Prostate gland (tissue), 2 donors: Measurements from ENCODE around the gene MAP1LC3A. TPM values are rescaled to one million over a fixed set of nuclear protein-coding genes. Genes with fewer than 3 reads are reported as not detected.

Experiments used
- DNase-seq: peaks from one replicate; pipeline ENCODE4 v3.0.0-alpha.2; 2019; ENCODE audit warnings: low spot score
- H3K27ac ChIP-seq, 2 donors: fragments of 200-600 bp; sonication (generic); 2 replicates each; pipeline ENCODE4 v1.5.1; 2017 to 2019
- H3K27me3 ChIP-seq: fragments of 200-600 bp; sonication (generic); replicated peaks from 2 replicates; pipeline ENCODE4 v1.5.1; 2019; ENCODE audit not compliant: insufficient read depth
- H3K36me3 ChIP-seq, 2 donors: fragments of 200-600 bp; sonication (generic); 1 replicate in 1 of 2; 2 replicates in 1 of 2; pipeline versions ENCODE4 v1.5.1 to v1.8.1; 2017 to 2019
- H3K4me1 ChIP-seq: fragments of 200-600 bp; sonication (generic); replicated peaks from 2 replicates; pipeline ENCODE4 v1.5.1; 2019
- H3K4me3 ChIP-seq, 2 donors: fragments of 200-600 bp; sonication (generic); 2 replicates each; pipeline ENCODE4 v1.5.1; 2017 to 2019
- H3K9me3 ChIP-seq: fragments of 200-600 bp; sonication (generic); 2 replicates; pipeline ENCODE4 v1.5.1; 2017
- CTCF ChIP-seq, 4 experiments: fragments of 200-600 bp in 2 of 4; fragments of 450-650 bp in 2 of 4; sonication (generic) in 2 of 4; IDR thresholded peaks; 1 replicate in 3 of 4; 2 replicates in 1 of 4; pipeline ENCODE4 v1.5.1; 2016 to 2019; ENCODE audit warnings: antibody characterized with exemption in 4 of 4, mild to moderate bottlenecking in 2 of 4, moderate library complexity in 2 of 4
- POLR2A ChIP-seq: fragments of 450-650 bp; IDR thresholded peaks from one replicate; pipeline ENCODE4 v1.6.1; 2016; ENCODE audit warnings: antibody characterized with exemption, mild to moderate bottlenecking
- POLR2AphosphoS5 ChIP-seq: sonication (generic); formaldehyde crosslinking; IDR thresholded peaks from one replicate; pipeline ENCODE4 v1.6.1; 2017; ENCODE audit warnings: antibody characterized with exemption
- WGBS: methylation state at CpG from one replicate; pipeline ENCODE4 v1.1.5; 2018; 5-methylcytosine and 5-hydroxymethylcytosine counted together
- intact Hi-C: fragments of 100-400 bp; cut with DNase I; formaldehyde crosslinking; loops from one replicate; pipeline ENCODE4 v1.14.2; 2022
- total RNA-seq, 2 donors: library from RNA; depleted of rRNA; stranded (reverse); fragments of >200 nt; gene quantifications; one replicate each; pipeline ENCODE4 v1.1.0, GENCODE V29; 2016

The MAP1LC3A gene
- total RNA-seq, 2 donors from 2014 or later: 74.3 to 128 TPM

GRCh38 chr20:34573541-34574300 is 15.2 kb downstream of the MAP1LC3A start:
- Histone ChIP-seq H3K4me3 (no peak overlapping the region), H3K36me3 (no peaks in the 10 kb centered on the region), H3K27me3 (no peaks in the 10 kb centered on the region), H3K4me1 (no peaks in the 10 kb centered on the region), H3K27ac (no peak overlapping the region), H3K9me3 (no peaks in the 10 kb centered on the region)
- no peak for DNase-seq
- intact Hi-C loops: no loop called here
- 90% methylated on average over 7 of the region's 7 CpGs for WGBS
- TF ChIP-seq POLR2A (no peak), CTCF (IDR thresholded peaks at IDR 0.05) (no peak)

GRCh38 chr20:34574426-34574825 is 15.9 kb downstream of the MAP1LC3A start:
- 96% methylated on average over 5 of the region's 5 CpGs for WGBS
- DNase-seq: no peak
- intact Hi-C loops: no loop called here
- no peaks in the 10 kb centered on the region for H3K36me3 ChIP-seq
- TF ChIP-seq POLR2AphosphoS5 (no peak), CTCF (IDR thresholded peaks at IDR 0.05) (no peak), POLR2A (no peak)
- H3K4me1 ChIP-seq: no peaks in the 10 kb centered on the region
- no peaks in the 10 kb centered on the region for H3K9me3 ChIP-seq
- no peak overlapping the region for H3K27ac ChIP-seq
- H3K4me3 ChIP-seq: no peak overlapping the region
- H3K27me3 ChIP-seq: no peaks in the 10 kb centered on the region

- no peak for DNase-seq
- no peak for TF ChIP-seq CTCF (IDR thresholded peaks at IDR 0.05)
- no peak for TF ChIP-seq POLR2AphosphoS5
- no peak for TF ChIP-seq POLR2A
Measured at GRCh38 chr20:34574861-34575260, 16.3 kb downstream of the MAP1LC3A start.

GRCh38 chr20:34575271-34575670 is 16.8 kb downstream of the MAP1LC3A start:
- no peak for TF ChIP-seq POLR2A
- TF ChIP-seq POLR2AphosphoS5: no peak
- TF ChIP-seq CTCF (IDR thresholded peaks at IDR 0.05): no peak
- 97% methylated on average over 5 of the region's 5 CpGs for WGBS
- no peak for DNase-seq

More at GRCh38 chr20:34574861-34575260, 16.3 kb downstream of the MAP1LC3A start:
- Histone ChIP-seq H3K36me3 (no peaks in the 10 kb centered on the region), H3K27me3 (no peaks in the 10 kb centered on the region), H3K9me3 (no peaks in the 10 kb centered on the region), H3K27ac (no peak overlapping the region), H3K4me3 (no peak overlapping the region), H3K4me1 (no peaks in the 10 kb centered on the region)
- intact Hi-C loops: no loop called here
- 90% methylated on average over 6 of the region's 6 CpGs for WGBS

GRCh38 chr20:34575756-34576155 is 17.2 kb downstream of the MAP1LC3A start:
- Histone ChIP-seq H3K9me3 (no peaks in the 10 kb centered on the region), H3K36me3 (no peaks in the 10 kb centered on the region), H3K27ac (no peak overlapping the region), H3K27me3 (no peaks in the 10 kb centered on the region), H3K4me1 (no peaks in the 10 kb centered on the region), H3K4me3 (no peak overlapping the region)
- TF ChIP-seq POLR2A (no peak), CTCF (IDR thresholded peaks at IDR 0.05) (no peak), POLR2AphosphoS5 (no peak)
- DNase-seq: no peak
- 96% methylated on average over 4 of the region's 4 CpGs for WGBS
- intact Hi-C loops: no loop called here

More at GRCh38 chr20:34575271-34575670, 16.8 kb downstream of the MAP1LC3A start:
- H3K27ac ChIP-seq: no peak overlapping the region
- H3K27me3 ChIP-seq: no peaks in the 10 kb centered on the region
- H3K4me1 ChIP-seq: no peaks in the 10 kb centered on the region
- intact Hi-C loops: no loop called here
- H3K36me3 ChIP-seq: no peaks in the 10 kb centered on the region
- no peak overlapping the region for H3K4me3 ChIP-seq
- no peaks in the 10 kb centered on the region for H3K9me3 ChIP-seq
